Kidney glomerular epithelial cell (primary cell): ENCODE measurements around the gene LIMS1.
A peak's percentile ranks its signal among the peaks of the same experiment; 100 is the strongest.
"Not testable (repeated sequence)": the region's sequence is repeated elsewhere in the genome, so short reads cannot be mapped to it uniquely, and the experiment has no call there.

Source experiments
- DNase-seq: peaks from one replicate; lab custom pipeline; 2025; lab: John Stamatoyannopoulos, UW

LIMS1 gene

DNA sequence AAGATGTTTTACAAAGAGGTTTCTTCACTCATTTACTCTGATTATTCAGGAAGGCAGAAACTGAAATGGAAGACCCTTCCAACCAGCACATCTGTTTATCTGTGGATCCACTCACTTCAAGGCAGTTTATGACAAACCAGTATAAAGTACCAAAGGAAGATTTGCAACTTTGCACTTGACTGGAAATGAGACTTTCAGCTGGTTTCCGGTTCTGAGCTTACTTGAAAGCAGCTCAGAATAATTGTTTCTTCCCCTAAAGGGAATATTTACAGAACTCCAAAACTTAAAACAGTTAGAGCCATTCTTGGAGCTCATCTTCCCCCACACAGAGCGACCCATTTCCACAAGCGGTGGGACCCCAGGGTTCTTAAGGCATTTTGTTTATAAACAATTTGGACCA is 129.8 kb downstream of the LIMS1 start:
- not testable (repeated sequence) for DNase-seq

DNA sequence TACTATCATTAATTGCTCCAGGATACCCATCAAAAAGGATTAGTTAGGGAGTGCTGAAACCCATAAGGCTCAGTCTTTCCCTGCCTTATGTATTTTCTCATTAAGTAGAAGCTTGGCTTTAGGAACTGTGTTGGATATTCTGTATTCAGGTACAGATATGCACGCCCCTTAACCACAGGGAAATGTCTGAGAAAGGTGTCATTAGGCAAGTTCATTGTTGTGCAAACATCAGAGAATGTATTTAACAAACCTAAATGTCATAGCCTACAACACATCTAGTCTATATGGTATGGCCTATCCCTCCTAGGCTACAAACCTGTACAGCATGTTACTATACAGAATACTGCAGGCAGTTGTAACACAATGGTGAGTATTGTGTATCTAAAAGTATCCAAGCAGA is 130.7 kb downstream of the LIMS1 start:
- DNase-seq, result not testable (repeated sequence)

DNA sequence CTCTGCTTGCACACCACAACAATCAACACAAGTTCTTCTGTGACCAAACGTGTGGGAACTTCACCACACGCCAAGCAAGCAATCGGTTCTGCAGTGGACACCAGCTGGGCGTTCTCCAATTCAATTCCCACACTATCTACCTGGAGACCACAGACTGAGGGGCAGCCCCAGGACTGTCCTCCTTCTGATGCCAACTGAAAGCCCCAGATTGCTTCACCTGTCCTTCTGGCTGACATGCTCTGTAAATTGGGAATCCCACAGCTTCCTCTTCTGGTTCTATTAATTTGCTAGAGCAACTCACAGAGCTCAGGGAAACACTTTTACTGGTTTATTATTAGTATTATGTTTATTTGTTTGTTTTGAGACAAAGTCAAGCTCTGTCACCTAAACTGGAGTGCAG is 131.7 kb downstream of the LIMS1 start:
- DNase-seq, result not testable (repeated sequence)

DNA sequence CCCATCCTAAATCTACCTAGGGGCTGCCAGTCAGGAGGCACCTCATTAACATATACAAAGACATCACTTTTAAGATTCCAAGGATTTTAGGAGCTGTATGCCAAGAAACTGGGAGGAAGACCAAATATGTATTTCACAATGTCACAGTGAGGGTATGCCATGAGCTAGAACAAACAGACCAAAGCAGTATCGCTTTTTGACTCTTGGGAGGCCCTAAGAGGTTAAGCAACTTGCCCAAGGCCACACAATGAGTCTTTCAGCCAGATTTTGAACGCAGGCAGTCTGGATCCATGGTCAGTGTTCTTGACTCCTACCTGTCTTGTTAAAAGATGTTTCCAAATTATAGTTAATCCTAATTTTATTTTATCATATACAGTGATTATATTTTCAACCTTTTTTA is 132.9 kb downstream of the LIMS1 start:
- DNase-seq, result not testable (repeated sequence)

DNA sequence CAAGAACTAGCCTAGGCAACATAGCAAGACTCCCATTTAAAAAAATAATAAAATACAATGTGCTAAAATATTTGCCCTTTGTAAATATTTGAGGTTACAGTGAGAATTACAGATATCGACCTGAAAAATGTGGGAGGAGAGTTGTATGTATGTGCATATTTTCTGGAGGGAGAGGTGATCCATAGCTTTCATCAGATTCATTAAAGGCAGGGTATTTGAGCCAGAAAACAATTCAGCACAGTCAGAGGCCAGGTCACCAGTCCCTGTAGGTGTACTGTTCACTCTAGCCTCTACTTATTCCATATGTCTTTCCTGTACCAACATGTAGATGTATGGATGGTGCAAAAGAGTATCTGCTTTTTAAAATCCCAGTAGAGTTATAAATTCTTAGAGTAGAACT is 136.0 kb downstream of the LIMS1 start:
- DNase-seq, result not testable (repeated sequence)

DNA sequence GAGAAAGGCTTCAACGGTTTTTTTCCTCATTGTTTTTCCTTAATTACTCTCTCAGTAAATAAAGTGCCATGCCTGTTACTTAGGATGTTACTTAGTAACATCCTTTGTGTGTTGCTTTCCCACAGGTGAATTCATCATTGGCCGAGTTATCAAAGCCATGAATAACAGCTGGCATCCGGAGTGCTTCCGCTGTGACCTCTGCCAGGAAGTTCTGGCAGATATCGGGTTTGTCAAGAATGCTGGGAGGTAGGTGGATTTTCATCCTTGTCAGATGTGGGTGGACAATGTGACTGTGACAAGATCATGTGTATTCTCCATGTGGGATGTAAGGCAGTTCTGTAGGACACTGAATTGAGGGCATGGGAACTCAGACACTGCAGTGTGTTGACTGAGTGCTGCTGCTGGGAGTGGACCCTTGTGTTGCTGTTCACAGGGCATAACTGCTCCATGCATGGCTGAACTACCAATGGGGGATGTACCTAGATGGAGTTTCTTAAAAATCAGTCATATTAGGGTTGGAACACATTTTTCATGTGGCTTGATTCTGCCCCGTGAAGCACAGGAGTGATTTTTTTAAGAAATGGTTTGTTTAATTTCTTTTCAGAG is 138.0 kb downstream of the LIMS1 start:
- DNase-seq, result not testable (repeated sequence)

DNA sequence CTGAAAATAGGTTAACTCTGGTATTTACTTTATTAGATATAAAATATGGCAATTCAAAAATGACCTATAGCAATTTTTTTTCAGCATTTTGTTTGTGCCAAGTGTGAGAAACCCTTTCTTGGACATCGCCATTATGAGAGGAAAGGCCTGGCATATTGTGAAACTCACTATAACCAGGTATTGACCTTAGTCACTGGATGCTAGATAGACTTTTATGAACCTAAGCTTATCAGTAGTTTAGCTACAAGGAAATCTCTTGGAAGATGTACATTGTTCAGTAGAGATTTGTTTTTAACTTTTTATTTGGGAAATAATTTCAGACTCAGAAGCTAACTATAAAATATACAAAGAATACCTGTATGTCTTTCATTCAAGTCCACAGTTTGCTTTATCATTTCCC is 142.3 kb downstream of the LIMS1 start:
- not testable (repeated sequence) for DNase-seq

DNA sequence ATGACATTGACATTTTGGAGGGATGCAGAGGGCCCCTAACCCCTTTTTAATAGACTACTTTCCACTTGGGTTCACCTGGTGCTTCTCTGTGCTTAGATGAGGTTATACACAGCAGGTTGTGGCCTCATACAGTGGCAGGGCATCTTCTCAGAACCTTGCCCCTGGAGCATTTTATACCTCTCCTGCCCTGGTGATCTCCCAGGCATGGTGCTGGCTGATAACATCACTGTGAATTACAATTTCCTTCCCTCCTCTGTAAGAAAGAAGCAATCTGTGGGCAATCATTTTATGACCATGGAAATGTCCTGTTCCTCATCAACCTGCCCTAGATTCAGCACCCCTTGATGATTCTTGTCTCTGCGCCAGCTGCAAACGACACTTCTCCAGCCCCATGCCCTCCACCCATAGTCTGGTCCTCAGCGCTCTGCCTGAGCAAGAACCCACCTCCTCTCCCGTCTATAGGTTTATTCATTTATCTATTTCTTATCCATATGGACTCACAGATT is 143.0 kb downstream of the LIMS1 start:
- not testable (repeated sequence) for DNase-seq

DNA sequence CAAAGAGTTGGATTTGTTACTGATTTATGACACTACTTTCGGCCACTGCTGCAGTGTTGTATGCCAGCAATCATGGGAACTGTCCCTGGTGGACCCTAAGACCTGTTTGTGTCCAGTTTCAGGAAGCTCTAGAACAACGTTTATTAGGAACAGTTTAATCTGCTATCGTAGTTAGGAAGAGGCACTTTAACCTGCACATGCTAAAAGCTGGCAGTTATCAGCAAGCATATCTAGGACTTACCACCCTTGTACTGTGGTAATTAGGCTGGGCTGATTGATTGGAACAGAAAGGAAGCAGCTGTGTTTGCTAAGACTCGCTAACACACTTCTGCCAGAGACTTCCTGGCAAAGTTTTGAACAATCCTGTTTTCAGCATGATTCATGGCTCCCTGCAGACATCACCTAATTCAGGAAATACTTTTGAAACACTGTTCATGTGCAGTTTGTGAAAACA is 144.0 kb downstream of the LIMS1 start:
- peak; percentile 19 for DNase-seq

DNA sequence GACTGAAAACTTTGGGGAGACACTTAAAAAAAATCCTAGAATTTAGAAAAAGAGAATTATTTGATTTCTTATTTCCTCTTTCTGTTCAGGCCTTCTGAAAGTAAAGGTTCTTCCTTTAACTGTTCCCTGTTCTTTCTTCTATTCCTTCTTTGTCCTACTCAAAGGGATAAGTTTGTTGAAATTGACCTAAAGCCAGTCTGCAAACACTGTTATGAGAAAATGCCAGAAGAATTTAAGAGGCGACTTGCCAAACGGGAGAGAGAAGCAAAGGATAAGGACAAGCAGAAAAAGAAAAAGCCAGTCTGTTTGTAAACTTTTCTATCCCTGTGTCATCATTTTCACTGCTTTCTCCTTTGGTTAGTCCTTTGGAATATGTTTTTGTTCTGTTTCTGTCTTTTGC is 146.5 kb downstream of the LIMS1 start:
- DNase-seq, result not testable (repeated sequence)

DNA sequence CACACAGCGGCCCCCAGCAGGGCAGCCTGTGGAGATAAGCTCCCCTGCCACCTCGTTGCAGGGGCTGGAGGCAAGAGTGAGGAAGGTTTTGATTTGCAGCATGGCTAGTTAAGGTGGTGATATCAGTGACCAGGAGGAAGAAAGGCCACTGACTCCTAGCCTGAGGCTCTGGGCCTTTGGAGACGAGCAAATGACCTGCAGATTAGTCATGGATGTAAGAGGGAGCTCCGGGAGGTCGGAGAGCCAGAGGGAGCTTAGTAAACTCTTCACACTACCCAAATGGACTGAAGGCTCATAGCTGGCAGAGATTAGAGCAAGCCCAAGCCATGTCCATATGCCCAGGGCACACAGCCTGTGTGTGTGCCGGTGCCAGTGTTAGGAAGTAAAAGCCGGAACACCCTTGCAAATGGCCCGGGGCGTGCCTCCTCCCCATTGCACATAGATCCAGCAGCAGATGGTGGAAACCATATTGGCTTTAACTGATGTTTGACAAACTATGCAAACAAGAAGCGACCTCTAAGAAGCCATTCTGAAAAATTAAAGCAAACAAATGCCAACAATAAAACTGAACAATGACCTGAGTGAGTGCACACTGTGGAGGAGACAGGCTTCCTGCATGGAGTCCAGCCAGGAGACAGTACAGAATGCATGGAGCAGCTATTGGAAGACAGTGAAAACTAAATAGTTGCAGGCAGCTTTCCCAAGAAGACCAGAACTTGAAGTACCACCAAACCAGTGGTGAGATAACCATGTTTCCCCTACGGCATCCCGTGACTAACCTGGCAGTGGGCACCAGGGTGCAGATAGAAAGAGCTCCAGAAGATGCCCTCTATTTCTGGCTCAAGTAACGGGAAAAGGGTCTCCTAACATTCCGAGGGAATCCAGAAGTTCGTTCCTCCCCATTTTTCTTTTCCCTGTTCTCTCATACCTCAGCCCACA is 154.8 kb downstream of the LIMS1 start:
- not testable (repeated sequence) for DNase-seq

DNA sequence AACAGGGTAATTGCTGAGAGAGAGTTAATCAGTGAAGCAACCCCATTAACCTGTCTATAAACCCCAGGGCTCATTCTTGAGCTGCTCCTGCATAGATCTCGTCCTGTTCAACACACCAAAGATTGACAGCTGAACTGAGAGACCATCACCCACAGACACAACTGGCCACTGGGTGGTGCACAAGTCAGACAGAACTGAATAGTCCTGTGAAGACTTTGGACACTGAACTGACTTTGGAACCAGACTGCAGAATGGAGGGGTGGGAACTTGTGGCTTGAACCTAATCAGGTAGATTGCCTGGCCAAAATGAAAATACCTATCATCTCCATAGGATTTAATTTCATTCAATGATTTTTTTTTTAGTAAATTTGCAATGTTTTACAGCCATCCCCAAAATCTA is 155.7 kb downstream of the LIMS1 start:
- DNase-seq, result not testable (repeated sequence)

DNA sequence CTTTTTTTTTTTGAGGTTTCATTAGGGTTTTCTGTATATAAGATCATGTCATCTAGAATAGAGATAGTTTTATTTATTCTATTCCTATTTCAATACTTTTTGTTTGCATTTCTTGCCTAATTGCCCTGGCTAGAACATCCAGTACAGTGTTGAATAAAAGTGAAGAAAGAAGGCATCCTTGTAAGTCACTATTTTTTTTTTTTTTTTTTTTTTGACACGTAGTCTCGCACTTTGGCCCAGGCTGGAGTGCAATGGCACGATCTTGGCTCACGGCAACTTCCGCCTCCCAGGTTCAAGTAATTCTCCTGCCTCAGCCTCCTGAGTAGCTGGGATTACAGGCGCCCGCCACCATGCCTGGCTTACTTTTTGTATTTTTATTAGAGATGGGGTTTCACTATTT is 157.2 kb downstream of the LIMS1 start:
- DNase-seq, result no peak

DNA sequence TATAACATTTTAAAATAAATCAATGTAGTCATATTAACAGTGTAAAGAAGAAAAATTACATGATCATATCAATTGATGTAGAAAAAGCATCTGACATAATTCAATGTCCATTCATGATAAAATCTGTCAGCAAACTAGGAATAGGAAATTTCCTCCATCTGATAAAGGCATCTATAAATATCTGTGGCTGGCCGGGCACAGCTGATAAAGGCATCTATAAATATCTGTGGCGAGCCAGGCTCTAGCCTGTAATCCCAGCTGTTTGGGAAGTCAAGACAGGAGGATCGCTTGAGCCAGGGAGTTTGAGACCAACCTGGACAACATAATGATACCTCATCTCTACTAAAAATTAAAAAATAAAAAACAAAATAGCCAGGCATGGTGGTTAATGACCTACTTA is 166.9 kb downstream of the LIMS1 start:
- no peak for DNase-seq

DNA sequence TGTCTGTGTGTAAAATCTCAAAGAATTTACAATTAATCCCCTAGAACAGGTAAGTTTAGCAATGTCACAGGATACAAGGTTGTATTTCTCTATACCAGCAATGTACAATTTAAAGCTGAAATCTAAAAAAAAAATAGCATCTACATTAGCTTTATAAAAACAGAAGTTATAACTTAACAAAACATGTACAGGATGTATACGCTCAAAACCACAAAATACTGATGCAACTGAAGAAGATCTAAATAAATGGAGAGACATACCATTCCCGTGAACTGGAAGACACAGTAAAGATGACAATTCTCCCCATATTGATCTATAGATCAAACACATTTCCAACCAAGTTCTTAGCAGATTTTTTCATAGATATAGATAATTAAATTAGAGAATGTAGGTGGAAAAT is 167.5 kb downstream of the LIMS1 start:
- DNase-seq, result no peak

DNA sequence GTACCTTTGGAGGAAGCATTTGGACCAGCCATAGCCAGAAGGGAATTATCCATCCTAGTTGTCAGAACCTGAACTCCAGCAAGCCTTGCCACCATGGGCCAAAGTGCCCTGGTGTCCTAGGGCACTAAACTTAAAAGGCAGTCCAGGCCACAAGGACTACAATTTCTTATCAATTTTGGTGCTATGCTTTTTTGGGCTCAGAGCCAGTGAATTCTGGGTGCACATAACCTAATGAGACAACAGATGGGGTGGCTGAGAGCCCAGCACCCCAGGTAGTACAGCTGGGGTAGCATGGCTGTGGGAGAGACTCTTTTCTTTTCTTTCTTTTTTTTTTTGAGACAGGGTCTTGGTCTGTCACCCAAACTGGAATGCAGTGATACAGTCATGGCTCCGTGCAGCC is 170.6 kb downstream of the LIMS1 start:
- no peak for DNase-seq

DNA sequence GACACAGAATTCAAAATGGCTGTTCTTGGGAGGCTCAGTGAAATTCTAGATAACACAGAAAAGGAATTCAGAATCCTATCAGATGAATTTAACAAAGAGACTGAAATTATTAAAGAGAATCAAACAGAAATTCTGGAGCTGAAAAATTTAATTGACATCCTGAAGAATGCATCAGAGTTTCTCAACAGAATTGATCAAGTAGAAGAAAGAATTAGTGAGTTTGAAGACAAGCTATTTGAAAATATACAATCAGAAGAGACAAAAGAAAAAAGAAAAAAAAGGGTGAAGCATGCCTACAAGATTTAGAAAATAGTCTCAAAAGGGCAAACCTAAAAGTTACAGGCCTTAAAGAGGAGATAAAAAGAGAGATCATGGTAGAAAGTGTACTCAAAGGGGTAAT is 173.0 kb downstream of the LIMS1 start:
- no peak for DNase-seq

DNA sequence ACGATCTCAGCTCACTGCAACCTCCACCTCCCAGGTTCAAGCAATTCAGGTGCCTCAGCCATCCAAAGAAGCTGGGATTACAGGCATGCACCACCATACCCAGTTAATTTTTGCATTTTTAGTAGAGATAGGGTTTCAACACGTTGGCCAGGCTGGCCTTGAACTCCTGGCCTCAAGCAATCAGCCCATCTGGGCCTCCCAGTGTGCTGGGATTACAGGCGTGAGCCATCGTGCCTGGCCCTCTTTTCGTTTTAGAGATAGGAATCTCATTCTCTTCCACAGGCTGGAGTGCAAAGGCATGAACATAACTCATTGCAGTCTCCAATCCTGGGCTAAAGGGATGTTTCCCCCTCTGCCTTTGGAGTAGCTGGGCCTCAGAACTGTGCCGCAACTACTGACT is 182.7 kb downstream of the LIMS1 start:
- not testable (repeated sequence) for DNase-seq

DNA sequence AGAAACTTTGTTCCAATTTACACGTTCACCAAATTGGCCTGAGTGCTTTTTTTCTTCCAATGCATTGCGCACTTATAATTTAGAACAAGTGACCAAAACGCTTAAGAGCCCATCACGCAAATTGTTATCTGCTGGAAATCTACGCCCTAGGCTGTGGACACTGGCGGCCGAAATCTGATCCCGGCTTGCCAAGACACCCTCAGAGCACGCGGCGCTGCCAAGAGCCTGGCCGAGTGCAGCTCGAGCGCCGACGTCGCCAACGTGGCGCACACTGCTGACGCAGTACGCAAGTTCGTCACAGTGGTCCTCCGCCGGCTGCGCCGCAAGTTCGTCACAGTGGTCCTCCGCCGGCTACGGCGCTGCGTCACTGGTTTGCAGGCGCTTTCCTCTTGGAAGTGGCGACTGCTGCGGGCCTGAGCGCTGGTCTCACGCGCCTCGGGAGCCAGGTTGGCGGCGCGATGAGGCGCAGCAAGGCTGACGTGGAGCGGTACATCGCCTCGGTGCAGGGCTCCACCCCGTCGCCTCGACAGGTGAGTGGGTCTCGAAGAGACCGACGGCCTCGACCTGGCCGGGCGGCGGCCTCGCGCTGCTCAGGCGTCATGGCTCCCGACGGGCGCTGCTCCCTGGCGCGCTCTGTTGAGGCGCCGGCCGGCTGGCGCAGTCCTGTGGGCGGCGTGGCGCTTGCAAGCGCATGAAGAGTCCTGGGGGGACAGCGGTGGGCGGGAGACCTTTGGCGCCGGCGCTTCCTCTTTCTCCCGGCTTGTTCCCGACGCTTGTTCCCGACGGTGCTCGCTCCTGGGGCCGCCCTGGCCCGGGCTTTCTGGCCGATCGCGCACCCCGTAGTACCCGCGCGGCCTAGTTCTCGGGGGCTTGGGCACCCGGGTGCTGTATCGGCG is 185.1 kb downstream of the LIMS1 start, which contains the start of gene RANBP2:
Gene RANBP2 (plus strand): TSS at position 334 of the 896 bp plus-strand sequence. CDS start 125 bp downstream, at position 459.
- peak; percentile 85 for DNase-seq

DNA sequence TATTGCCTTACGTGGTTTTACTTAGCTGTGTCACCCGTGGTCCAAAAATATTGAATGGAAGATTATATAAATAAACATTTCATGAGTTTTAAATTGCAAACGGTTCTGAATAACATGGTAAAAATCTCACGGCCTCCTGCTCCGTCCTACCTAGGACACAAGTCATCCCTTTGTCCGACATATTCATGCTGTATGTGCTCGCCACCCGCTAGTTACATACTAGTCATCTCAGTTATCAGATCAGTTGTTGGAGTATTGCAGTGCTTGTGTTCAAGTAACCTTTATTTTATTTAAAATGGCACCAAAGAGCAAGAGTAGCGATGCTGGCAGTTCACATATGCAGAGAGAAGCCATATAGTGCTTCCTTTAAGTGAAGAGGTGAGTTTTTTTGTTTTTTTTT is 191.8 kb downstream of the LIMS1 start:
- not testable (repeated sequence) for DNase-seq

DNA sequence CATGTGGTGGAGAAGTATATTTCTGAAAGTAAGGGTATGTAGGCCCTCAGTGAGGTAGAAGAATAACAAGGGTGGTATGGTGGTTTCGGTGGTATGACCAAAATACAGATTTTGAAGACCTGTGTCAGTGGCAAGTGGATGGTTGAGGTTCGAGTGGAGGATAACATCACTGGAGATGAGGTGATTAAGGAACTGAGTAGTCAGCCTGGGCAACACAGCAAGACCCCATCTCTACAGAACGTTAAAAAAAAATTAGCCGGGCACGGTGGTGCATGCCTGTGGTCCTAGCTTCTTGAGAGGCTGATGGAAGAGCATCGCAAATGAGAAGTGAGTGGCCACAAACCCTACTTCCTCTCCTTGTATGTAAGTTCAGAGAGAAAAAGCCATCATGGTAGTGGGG is 200.4 kb downstream of the LIMS1 start:
- not testable (repeated sequence) for DNase-seq
